ENCODE measurements around the gene LILRB2. TPM values are rescaled to one million over a fixed set of nuclear protein-coding genes. Genes with fewer than 3 reads are reported as not detected.

LILRB2 gene
- total and polyA plus RNA-seq, 2 donors (not counting 3 experiments of a cell fraction or from before 2014, with no cell fraction given) = not detected

DNA sequence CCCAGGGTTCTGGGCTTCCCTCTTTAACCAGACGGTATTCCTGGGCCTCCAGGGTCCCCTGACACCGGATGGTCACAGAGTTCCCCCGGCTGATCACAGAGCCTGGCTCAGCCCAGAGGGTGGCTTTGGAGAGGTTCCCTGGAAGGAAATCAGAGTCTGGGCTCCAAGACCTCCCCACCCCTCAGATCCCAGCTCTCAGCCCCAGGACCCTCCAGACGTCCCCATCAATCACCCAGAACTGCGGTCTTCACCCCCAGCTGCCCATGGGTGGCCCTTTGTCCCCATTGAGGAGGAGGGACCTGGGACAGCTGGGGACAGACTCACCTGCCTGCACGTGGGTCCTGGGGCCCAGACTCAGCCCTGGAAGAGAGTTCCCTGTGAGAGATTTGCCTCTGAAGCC is 31.1 kb upstream of the LILRB2 start:
- no peak for FAIRE-seq
- no peaks in the 10 kb centered on the region for H3K79me2 ChIP-seq (ENCODE audit: control insufficient read depth, insufficient read depth, low read length)
- no peak overlapping the region for H3K27ac ChIP-seq (ENCODE audit: insufficient read depth, low read depth, low read length)
- H3K9ac ChIP-seq (replicated peaks; ENCODE audit: extremely low read depth, insufficient read depth, low read length) = no peak overlapping the region
- H4K20me1 ChIP-seq (replicated peaks; ENCODE audit: control insufficient read depth, extremely low read depth, insufficient read depth, low read length) = no peaks in the 10 kb centered on the region
- intact Hi-C loops (cut with micrococcal nuclease) = no loop called here
- no peak for DNase-seq (ENCODE audit: low read depth, low spot score)
- no peak for TF ChIP-seq EZH2 (IDR thresholded peaks at IDR 0.05; ENCODE audit: borderline replicate concordance, low read depth, low read length, severe bottlenecking)
- TF ChIP-seq FOS (IDR thresholded peaks at IDR 0.05; ENCODE audit: borderline replicate concordance, insufficient read depth, low read length) = no peak
- TF ChIP-seq POLR2AphosphoS5 (IDR thresholded peaks at IDR 0.05; ENCODE audit: insufficient read depth, low read depth, low read length) = no peak
- no peak for TF ChIP-seq MYC (IDR thresholded peaks at IDR 0.05; ENCODE audit: low read depth, low read length)
- TF ChIP-seq, protein P1, sequence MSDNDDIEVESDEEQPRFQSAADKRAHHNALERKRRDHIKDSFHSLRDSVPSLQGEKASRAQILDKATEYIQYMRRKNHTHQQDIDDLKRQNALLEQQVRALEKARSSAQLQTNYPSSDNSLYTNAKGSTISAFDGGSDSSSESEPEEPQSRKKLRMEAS (IDR thresholded peaks at IDR 0.05; ENCODE audit: insufficient read depth, insufficient read length) = no peak
- TF ChIP-seq POLR2A (IDR thresholded peaks at IDR 0.05; ENCODE audit: low read depth, low read length) = no peak
- no peak for TF ChIP-seq GATA2 (IDR thresholded peaks at IDR 0.05; ENCODE audit: insufficient read depth, insufficient read length, low read depth, low read length)
- no peak for TF ChIP-seq JUN (IDR thresholded peaks at IDR 0.05; ENCODE audit: borderline replicate concordance, insufficient read depth, insufficient read length, low read depth)
- TF ChIP-seq, protein P2, sequence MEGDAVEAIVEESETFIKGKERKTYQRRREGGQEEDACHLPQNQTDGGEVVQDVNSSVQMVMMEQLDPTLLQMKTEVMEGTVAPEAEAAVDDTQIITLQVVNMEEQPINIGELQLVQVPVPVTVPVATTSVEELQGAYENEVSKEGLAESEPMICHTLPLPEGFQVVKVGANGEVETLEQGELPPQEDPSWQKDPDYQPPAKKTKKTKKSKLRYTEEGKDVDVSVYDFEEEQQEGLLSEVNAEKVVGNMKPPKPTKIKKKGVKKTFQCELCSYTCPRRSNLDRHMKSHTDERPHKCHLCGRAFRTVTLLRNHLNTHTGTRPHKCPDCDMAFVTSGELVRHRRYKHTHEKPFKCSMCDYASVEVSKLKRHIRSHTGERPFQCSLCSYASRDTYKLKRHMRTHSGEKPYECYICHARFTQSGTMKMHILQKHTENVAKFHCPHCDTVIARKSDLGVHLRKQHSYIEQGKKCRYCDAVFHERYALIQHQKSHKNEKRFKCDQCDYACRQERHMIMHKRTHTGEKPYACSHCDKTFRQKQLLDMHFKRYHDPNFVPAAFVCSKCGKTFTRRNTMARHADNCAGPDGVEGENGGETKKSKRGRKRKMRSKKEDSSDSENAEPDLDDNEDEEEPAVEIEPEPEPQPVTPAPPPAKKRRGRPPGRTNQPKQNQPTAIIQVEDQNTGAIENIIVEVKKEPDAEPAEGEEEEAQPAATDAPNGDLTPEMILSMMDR (IDR thresholded peaks at IDR 0.05; ENCODE audit: extremely low read depth in 1 of 2, insufficient read depth in 1 of 2, low read depth in 1 of 2, low read length in 2 of 2) = no peak
- no peaks in the 10 kb centered on the region for H3K9me1 ChIP-seq (replicated peaks; ENCODE audit: control insufficient read depth, extremely low read depth, insufficient read depth, low read length)
- H3K4me2 ChIP-seq (ENCODE audit: insufficient read depth, low read length) = no peak overlapping the region
- no TSS peak for BruUV-seq (replicated peaks)
- dilution Hi-C loops (cut with MboI; ENCODE audit: extremely low pct_ligation_motif_present, low sequenced_read_pairs) = no loop called here
- CTCF ChIA-PET = no interaction called here
- H3K4me1 ChIP-seq (ENCODE audit: control insufficient read depth, extremely low read depth, insufficient read depth, low read length) = no peaks in the 10 kb centered on the region
- H3K9me3 ChIP-seq (replicated peaks; ENCODE audit: control insufficient read depth, insufficient read depth, low read length) = no peaks in the 10 kb centered on the region
- H3K36me3 ChIP-seq (ENCODE audit: control insufficient read depth in 2 of 2, extremely low read depth in 1 of 2, insufficient read depth in 2 of 2, low read length in 2 of 2) = no peaks in the 10 kb centered on the region
- H2AFZ ChIP-seq (ENCODE audit: low read depth, low read length) = no peak overlapping the region
- POLR2A ChIA-PET = no interaction called here
- H3K27me3 ChIP-seq (ENCODE audit: control insufficient read depth in 2 of 2, insufficient read depth in 2 of 2, low read length in 2 of 2) = no peaks in the 10 kb centered on the region
- H3K4me3 ChIP-seq (replicated peaks in 1 of 3; ENCODE audit: insufficient read depth in 1 of 3, low read depth in 1 of 3, low read length in 3 of 3) = no peak overlapping the region

All from endothelial cell of umbilical vein (primary cell).